Effector CD4-positive, alpha-beta T cell (primary cell): ENCODE data around the gene OPALIN. TPM values are rescaled to one million over a fixed set of nuclear protein-coding genes. Genes with fewer than 3 reads are reported as not detected.

Source experiments
- DNase-seq: peaks from one replicate; pipeline ENCODE4 v3.0.0-alpha.2; 2020
- total RNA-seq: gene quantifications from one replicate; lab custom pipeline; 2026; lab: John Stamatoyannopoulos, UW

The OPALIN gene
- total RNA-seq, result not detected

GRCh38 chr10:96358851-96359540, at the start of gene OPALIN:
OPALIN (minus strand) TSS chr10:96359002; CDS start chr10:96358896, 106 bp downstream.
- DNase-seq, result no peak

GRCh38 chr10:96408201-96408600, 49.4 kb upstream of the OPALIN start:
- no peak for DNase-seq

- no peak for DNase-seq
Measured at GRCh38 chr10:96407560-96408069, 48.8 kb upstream of the OPALIN start.

- DNase-seq, result no peak
Measured at GRCh38 chr10:96406091-96406490, 47.3 kb upstream of the OPALIN start.

- no peak for DNase-seq
Measured at GRCh38 chr10:96402417-96403305, 43.9 kb upstream of the OPALIN start.

DNA sequence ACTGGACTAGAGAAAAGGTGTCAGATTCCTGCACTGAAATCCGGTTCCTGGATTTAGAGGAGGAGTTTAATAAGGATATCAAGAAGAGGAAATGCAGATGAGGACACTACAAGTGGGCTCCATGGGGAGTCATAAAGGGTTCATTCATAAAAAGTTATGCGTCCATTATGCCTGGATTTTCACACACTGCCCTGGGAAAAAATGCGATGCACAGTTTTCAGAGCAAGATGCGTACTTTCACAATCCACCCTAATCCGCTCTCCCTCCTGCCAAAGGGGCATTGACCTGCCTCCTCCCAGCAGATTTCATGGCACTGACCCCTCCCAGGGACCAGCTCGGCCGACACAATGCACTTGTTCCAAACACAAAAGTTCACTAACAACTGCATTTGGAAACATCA, 42.2 kb upstream of the OPALIN start:
- DNase-seq, result no peak

DNA sequence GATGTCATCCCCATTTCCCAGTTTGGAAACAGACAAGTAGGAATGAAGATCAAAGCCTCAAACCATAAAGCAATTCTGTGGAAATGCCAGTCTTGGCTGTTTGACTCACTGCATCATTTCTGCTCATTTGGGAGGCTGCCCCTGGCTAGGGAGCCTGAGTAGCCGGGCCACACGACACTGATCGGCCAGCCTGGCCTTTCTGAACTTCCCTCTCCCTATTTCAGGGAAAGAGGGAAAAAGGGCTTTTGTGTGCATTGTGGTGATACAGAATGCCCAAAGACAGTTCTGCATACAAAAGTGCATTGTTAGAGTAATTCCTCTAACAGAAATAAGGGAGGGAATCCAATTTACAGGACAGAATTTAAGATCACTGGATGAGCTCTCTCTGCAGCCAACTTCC, 41.7 kb upstream of the OPALIN start:
- no peak for DNase-seq

DNA sequence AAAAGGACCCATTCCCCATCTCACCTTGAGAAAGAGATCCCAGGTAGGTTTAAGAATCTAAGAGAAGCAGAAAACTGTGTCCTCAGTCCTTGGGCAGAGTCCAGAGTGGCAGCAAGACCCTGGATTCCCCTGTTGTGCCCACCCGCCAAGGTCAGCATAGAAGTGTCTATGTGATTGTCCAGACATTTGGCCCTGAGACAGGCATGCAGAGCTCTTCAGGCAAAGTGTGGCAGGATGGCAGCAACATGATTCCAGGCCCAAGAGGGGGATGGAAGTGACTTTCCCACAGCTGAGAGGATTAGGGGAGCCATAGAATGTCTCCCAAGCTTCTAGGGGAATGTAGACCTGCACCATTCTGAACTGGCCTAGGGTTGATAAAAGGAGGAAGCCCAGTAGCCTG, 39.1 kb upstream of the OPALIN start:
- no peak for DNase-seq

GRCh38 chr10:96395931-96396877, 37.4 kb upstream of the OPALIN start:
- DNase-seq, result peak; percentile 29

DNA sequence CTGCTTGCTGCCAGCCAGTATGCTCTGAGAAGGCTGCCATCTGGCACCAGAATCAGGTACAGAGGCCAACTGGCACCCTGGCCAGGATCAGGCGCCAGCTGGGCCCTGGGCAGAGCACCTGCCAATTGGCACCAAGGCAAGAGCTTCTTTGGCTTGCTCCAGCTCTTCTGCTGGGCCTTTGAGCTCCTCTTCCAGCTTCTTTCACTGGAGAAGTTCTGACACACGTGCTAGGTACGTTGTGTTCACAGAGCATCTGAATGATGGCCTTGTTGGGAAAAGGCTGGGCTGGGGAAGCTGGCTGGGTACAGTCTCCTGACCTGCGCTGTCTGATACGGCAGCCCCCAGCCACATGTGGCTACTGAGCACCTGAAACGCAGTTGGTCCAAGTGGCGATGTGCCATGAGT, 31.7 kb upstream of the OPALIN start:
- DNase-seq, result no peak

GRCh38 chr10:96389785-96390184, 31.0 kb upstream of the OPALIN start:
- DNase-seq, result no peak

DNA sequence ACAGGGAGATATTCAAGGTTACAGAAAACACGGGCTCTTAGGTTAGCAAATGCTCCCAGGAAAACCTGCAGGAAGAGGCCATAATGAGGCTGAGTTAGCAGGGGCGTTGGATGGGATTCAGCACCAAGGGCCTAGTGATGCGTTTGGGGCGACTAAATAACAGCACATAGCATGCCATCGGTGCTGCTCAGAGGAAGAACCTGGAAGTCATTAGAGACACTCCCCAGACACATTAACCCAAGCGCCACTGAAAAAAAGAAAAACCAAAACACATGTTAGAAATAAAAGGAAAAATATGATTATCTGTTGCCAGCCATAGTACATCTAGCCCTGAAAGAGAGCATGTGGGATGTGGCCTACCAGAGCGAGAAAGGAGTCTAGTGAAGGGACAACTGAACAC, 28.8 kb upstream of the OPALIN start:
- no peak for DNase-seq

DNA sequence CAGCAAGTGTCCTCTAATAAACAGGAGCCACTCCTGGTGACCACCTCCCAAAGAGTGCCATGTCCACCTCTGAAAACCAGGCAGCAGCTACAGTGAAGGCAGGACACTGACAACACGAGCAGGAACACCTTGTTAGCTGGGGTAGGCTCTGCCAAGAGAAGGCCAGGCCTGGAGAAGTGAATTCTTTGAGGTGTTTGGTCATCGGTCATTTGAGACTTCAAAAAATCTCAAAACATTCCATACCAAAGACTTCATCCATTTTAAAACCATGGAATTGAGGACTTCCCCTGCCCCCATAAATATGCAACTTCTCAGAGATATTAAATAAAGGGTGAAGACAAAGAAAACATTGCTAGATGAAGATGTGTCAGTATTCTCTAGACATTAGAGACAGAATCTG, 28.4 kb upstream of the OPALIN start:
- DNase-seq, result no peak

DNA sequence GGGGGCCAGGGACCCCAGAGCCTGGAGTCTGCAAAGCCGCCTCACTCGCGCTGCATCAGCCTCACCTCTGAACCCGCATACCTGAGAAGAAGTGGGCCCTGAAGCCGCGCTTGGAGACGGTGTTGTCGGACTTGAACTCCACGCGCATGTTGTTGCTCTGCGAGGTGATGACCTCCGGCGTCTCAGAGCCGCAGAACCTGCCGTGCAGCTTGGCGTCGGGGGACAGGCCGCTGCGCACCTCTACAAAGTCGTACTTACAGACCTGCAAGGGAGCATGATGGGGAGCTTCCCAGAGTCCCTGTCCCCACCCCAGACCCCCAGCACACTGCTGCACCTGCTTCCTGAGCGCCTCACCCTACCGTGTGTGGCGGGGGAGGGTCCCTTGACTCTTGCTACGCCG, 25.7 kb upstream of the OPALIN start:
- no peak for DNase-seq

DNA sequence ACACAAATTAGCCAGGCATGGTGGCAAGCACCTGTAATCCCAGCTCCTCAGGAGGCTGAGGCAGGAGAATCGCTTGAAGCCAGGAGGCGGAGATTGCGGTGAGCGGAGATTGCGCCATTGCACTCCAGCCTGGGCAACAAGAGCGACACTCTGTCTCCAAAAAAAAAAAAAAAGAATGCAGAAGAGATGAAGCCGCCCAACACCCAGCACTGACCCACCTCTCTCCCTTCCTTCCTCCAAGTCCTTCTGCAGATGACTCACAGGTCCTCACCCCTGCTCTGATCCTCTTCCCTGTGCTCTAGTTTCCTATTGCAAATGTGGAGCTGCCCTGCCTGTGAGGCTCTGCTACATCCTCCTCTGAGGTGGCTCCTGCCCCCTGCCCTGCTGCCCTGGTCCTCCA, 22.0 kb upstream of the OPALIN start:
- DNase-seq, result no peak

DNA sequence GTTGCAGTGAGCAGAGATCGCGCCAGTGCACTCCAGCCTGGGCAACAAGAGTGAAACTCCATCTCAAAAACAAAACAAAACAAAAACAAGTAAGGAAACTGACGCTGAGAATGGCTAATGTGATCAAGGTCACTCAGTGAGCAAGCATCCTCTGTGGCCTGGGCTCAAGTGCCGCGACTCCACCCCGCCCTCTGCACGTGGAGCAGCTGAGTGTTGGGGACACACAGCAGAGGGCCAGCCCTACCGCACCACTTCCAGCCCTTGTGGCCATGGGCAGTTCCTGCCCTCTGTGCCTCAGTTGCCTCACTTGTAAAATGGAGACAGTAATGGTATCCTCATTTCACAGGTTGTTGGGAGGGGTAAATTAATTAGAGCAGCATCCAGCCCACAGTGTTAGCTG, 21.0 kb upstream of the OPALIN start:
- DNase-seq, result no peak

GRCh38 chr10:96378741-96379140, 19.9 kb upstream of the OPALIN start:
- DNase-seq, result no peak

- no peak for DNase-seq
Measured at GRCh38 chr10:96377816-96378294, 19.1 kb upstream of the OPALIN start.

DNA sequence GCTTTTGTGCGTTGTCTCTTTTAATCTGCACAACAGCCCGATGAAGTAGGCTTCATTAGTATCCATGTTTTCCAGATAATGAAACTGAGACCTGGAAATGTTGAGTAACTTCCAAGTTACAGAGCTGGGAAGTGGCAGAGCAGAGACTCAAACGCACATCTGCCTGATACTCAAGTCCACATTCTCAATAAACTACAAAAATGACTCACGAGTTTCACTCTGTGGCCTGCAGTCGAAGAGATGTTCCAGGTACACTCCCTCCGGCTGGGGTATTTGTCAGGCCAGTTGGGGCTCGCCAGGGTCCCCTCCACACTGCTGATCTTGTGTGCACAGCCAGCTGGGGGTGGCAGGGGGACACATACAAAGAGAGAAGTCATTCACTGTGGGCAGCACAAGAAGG, 17.7 kb upstream of the OPALIN start:
- no peak for DNase-seq

DNA sequence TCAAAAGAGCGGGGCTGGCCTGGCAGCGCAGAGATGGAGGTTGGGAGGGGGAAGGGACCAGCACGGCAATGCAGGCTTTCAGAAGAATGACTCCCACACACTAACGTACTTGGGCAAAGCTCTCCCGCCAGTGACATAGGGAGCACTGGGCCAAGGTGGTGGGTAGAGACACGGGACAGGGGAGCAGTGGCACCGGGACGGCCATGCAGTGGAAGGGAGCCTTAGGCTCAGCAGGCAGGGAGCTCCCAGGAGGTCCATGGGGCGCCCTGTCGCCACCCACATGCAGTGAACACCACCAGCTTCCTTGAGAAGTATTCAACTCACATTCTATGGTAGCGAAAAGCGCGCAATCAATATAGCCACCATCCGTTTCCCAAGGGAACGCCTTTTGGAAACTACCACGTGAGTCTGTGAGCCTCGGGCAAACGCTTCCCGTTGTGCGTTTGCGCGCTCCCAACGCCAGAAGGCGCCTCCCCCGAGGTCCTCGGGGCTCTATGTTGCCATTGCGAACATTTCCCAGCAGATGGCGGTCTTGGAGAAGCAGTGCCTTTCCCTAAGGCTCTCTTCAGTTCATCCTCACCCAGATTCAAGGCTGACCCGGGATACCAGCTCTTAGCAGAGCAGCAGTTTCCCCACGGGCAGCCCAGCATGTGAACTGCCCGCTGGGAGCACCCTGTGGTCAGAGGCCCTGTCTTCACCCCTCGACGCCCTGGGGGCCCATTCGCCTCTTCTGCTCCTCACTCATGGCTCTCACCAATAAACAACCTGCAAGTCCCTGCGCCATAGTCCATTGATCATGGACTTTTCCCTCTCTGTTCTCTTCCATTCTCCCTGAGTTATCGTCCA, 16.4 kb upstream of the OPALIN start:
- peak; percentile 51 for DNase-seq

- no peak for DNase-seq
Measured at GRCh38 chr10:96374639-96374984, 15.8 kb upstream of the OPALIN start.

DNA sequence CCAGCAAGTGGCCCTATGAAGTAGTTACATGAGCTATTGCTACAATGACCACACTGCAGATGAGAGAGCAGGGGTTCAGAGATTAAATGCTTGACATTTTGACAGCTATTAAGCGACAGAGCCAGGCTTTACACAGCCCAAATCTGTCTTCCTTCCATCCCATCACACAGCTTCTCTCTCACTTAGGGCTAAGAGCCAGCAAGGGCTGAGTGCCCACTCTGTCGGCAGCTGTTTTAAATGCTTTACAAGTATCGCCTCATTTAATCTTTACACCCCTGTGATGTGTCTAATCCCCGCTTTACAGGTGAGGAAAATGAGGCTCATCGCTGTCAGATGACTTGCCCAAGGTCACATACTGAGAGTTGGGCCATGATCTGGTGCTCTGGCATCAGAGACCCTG, 15.2 kb upstream of the OPALIN start:
- DNase-seq, result no peak
